Adipocyte (in vitro differentiated cells): ENCODE data around the gene KIFC1.
A peak's percentile ranks its signal among the peaks of the same experiment; 100 is the strongest.

Experiments used
- DNase-seq: peaks from one replicate; pipeline ENCODE4 v3.0.0-alpha.2; 2015; ENCODE audit warnings: low read depth
- H3K27me3 ChIP-seq: replicated peaks from 2 replicates; pipeline ENCODE4 v1.7.0; 2013; ENCODE audit warnings: mild to moderate bottlenecking, low read length, moderate library complexity; ENCODE audit not compliant: control insufficient read depth, insufficient read depth
- H3K36me3 ChIP-seq: 2 replicates; pipeline ENCODE4 v1.7.0; 2013; ENCODE audit warnings: low read length, mild to moderate bottlenecking, moderate library complexity; ENCODE audit not compliant: control insufficient read depth, insufficient read depth, severe bottlenecking
- H3K4me1 ChIP-seq: 2 replicates; pipeline ENCODE4 v1.7.0; 2013; ENCODE audit warnings: mild to moderate bottlenecking, low read length, moderate library complexity; ENCODE audit not compliant: control insufficient read depth, insufficient read depth
- H3K4me3 ChIP-seq: 2 replicates; pipeline ENCODE4 v1.7.0; 2013; ENCODE audit warnings: mild to moderate bottlenecking, low read length, moderate library complexity
- H3K9ac ChIP-seq: 2 replicates; pipeline ENCODE4 v1.7.0; 2013; ENCODE audit warnings: mild to moderate bottlenecking, low read length, moderate library complexity
- H3K9me3 ChIP-seq: 2 replicates; pipeline ENCODE4 v1.7.0; 2013; ENCODE audit warnings: mild to moderate bottlenecking, low read length, moderate library complexity; ENCODE audit not compliant: control insufficient read depth

KIFC1 gene

DNA sequence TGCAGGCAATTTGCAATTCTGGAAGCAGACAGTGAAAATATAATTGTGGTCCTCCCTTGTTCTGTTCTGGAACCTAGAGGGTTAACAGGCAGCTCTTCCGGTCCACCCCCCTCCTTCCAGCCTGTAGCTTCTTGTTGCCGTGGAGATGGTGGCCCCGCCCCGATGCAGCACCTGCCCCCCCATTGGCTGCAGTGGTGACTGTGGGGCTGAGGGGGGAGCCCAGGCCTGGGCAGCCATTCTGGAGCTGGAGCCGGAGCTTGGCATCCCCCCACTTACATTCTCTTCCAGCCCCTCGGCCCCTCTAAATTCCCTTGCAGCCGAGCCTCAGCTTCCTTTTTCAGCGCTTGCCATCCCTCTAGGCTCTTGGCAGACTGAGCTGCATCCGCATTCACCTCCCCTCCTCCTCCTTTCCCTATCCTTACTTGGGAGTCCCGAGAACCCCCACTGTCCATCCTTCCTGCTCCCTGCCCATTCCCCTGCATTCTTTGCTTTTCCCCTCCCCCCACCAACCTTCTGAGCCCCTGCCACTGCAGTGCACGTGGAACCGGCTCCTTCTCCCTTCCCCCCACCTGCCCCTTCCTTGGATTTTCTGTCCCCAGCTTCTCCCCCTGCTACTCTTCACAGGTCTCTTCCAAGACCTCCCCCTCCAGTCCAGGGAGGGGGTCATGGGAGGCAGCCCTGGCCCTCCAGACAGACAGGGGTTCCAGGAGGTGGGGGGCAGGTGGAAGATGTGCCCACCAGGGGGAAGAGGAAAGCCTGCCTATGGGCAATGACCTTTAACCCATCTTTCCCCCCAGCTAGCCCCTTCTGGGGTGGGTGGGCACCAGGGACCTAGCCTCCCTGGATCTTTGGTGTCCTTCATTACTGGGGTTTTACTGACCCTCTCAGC, 39.6 kb downstream of the KIFC1 start:
- Histone ChIP-seq H3K27me3 (no peaks in the 10 kb centered on the region), H3K36me3 (peaks cover 13% of the 10 kb centered on the region), H3K4me1 (peaks cover 31% of the 10 kb centered on the region), H3K9me3 (no peaks in the 10 kb centered on the region), H3K4me3 (no peak overlapping the region), H3K9ac (no peak overlapping the region)
- no peak for DNase-seq

GRCh38 chr6:33431880-33432541, 40.4 kb downstream of the KIFC1 start:
- Histone ChIP-seq H3K9ac (no peak overlapping the region), H3K4me3 (no peak overlapping the region), H3K27me3 (no peaks in the 10 kb centered on the region), H3K36me3 (peaks cover 20% of the 10 kb centered on the region), H3K9me3 (no peaks in the 10 kb centered on the region), H3K4me1 (peaks cover 29% of the 10 kb centered on the region)
- no peak for DNase-seq

DNA sequence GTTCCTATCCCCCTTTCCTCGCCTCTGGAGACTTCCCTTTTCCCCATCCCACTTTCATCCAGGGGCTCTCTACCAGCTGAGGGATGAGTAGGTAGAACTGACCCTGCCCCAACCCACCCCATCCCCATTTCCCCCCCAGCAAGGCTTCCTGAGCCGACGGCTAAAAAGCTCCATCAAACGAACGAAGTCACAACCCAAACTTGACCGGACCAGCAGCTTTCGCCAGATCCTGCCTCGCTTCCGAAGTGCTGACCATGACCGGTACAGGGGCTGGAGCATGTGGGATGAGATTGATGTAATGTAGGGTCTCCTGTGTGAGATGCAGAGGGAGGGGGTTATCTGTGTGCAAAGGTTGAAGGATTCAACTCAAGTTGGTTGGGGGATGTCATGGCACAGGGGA, 40.9 kb downstream of the KIFC1 start:
- peaks cover 24% of the 10 kb centered on the region for H3K4me1 ChIP-seq
- H3K4me3 ChIP-seq = no peak overlapping the region
- no peaks in the 10 kb centered on the region for H3K9me3 ChIP-seq
- H3K27me3 ChIP-seq = no peaks in the 10 kb centered on the region
- no peak overlapping the region for H3K9ac ChIP-seq
- no peak for DNase-seq
- H3K36me3 ChIP-seq = peaks cover 26% of the 10 kb centered on the region

- Histone ChIP-seq H3K4me1 (peaks cover 24% of the 10 kb centered on the region), H3K27me3 (no peaks in the 10 kb centered on the region), H3K9ac (no peak overlapping the region), H3K4me3 (no peak overlapping the region), H3K9me3 (no peaks in the 10 kb centered on the region), H3K36me3 (peaks cover 29% of the 10 kb centered on the region)
- DNase-seq = no peak
These were observed 41.4 kb downstream of the KIFC1 start for GRCh38 chr6:33433001-33433543.

GRCh38 chr6:33433544-33434191, 42.0 kb downstream of the KIFC1 start:
- Histone ChIP-seq H3K36me3 (peaks cover 32% of the 10 kb centered on the region), H3K4me1 (peaks cover 18% of the 10 kb centered on the region), H3K27me3 (no peaks in the 10 kb centered on the region), H3K9ac (no peak overlapping the region), H3K9me3 (no peaks in the 10 kb centered on the region), H3K4me3 (no peak overlapping the region)
- DNase-seq = peak; percentile 38

DNA sequence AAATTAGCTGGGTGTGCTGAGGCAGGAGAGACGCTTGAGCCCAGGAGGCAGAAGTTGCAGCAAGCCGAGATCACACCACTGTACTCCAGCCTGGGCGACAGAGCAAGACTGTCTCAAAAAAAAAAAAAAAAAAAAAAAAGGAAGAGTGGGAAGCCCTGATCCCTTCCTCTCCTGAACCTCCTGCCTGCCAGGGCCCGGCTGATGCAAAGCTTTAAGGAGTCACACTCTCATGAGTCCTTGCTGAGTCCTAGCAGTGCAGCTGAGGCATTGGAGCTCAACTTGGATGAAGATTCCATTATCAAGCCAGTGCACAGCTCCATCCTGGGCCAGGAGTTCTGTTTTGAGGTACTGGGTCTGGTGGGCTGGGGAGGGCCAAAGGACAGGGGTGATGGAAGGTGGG, 43.3 kb downstream of the KIFC1 start:
- H3K9me3 ChIP-seq = no peaks in the 10 kb centered on the region
- peaks cover 10% of the 10 kb centered on the region for H3K4me1 ChIP-seq
- H3K9ac ChIP-seq = no peak overlapping the region
- peaks cover 36% of the 10 kb centered on the region for H3K36me3 ChIP-seq
- no peak for DNase-seq
- no peak overlapping the region for H3K4me3 ChIP-seq
- no peaks in the 10 kb centered on the region for H3K27me3 ChIP-seq

- H3K36me3 ChIP-seq = peaks cover 46% of the 10 kb centered on the region
- H3K9ac ChIP-seq = no peak overlapping the region
- no peak for DNase-seq
These were observed 46.0 kb downstream of the KIFC1 start for GRCh38 chr6:33437666-33438065.

DNA sequence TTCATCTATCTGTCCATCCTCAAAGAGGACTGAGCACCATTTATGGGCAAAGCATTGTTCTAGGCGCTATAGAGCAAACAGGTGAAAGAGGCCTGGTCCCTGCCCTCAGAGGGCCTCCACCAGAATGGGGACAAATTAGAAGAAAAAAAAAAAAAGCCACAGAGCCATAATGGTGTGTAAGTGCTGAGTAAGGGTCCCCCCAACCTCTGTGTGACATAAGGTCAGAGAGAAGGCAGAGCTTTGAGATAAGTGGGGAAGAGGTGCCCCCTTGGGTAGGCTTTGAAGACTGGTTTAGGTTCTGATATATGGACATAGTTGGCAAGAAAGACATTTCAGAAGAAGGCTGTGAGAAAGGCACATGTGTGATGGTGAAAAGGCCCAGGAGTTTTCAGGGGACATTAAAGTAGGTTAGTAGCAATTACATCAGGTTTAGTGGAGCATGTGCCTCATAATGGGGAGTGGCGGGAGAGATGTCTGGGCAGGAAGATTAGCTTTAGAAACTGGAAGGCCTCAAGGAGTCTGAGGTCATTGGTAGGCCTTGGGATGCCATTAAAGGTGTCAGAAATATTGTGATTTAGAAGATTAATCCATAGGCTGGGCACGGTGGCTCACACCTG, 47.5 kb downstream of the KIFC1 start:
- H3K36me3 ChIP-seq = peaks cover 56% of the 10 kb centered on the region
- DNase-seq = no peak

More at GRCh38 chr6:33437666-33438065, 46.0 kb downstream of the KIFC1 start:
- Histone ChIP-seq H3K9me3 (no peaks in the 10 kb centered on the region), H3K27me3 (no peaks in the 10 kb centered on the region), H3K4me1 (no peaks in the 10 kb centered on the region), H3K4me3 (no peak overlapping the region)

GRCh38 chr6:33439956-33440648, 48.5 kb downstream of the KIFC1 start:
- H3K9ac ChIP-seq = no peak overlapping the region
- no peaks in the 10 kb centered on the region for H3K27me3 ChIP-seq
- DNase-seq = no peak
- H3K4me3 ChIP-seq = no peak overlapping the region
- H3K4me1 ChIP-seq = peaks cover 2% of the 10 kb centered on the region
- peaks cover 63% of the 10 kb centered on the region for H3K36me3 ChIP-seq
- H3K9me3 ChIP-seq = no peaks in the 10 kb centered on the region

More for the DNA sequence above, 47.5 kb downstream of the KIFC1 start:
- Histone ChIP-seq H3K4me3 (no peak overlapping the region), H3K9ac (no peak overlapping the region), H3K9me3 (no peaks in the 10 kb centered on the region), H3K4me1 (no peaks in the 10 kb centered on the region), H3K27me3 (no peaks in the 10 kb centered on the region)

- Histone ChIP-seq H3K27me3 (no peaks in the 10 kb centered on the region), H3K9me3 (no peaks in the 10 kb centered on the region), H3K36me3 (peaks cover 56% of the 10 kb centered on the region), H3K9ac (no peak overlapping the region), H3K4me3 (no peak overlapping the region), H3K4me1 (peaks cover 3% of the 10 kb centered on the region)
- DNase-seq = no peak
These were observed 49.2 kb downstream of the KIFC1 start for GRCh38 chr6:33440649-33441309.
